Stomach (tissue), 9 donors: ENCODE results near the gene IQSEC1. TPM values are rescaled to one million over a fixed set of nuclear protein-coding genes. Genes with fewer than 3 reads are reported as not detected.

Experiments used
- DNase-seq, 2 donors: peaks; one replicate each; pipeline versions ENCODE4 v3.0.0 to v3.0.0-alpha.2; 2013 to 2019
- H3K27ac ChIP-seq, 5 donors: fragments of 200-600 bp in 4 of 5; sonication (generic) in 4 of 5; one replicate each; pipeline ENCODE4 v1.5.1; 2013 to 2019; ENCODE audit warnings: mild to moderate bottlenecking in 1 of 5, moderate library complexity in 1 of 5
- H3K27me3 ChIP-seq, 3 donors: fragments of 200-600 bp; sonication (generic); one replicate each; pipeline ENCODE4 v1.5.1; 2017 to 2019; ENCODE audit warnings: mixed run types in 1 of 3
- H3K36me3 ChIP-seq, 4 donors: fragments of 200-600 bp; sonication (generic); 1 replicate in 3 of 4; 2 replicates in 1 of 4; pipeline ENCODE4 v1.5.1; 2016 to 2019
- H3K4me1 ChIP-seq, 4 donors: fragments of 200-600 bp; sonication (generic); one replicate each; pipeline ENCODE4 v1.5.1; 2016 to 2019
- H3K4me3 ChIP-seq, 4 donors: fragments of 200-600 bp; sonication (generic) in 3 of 4; one replicate each; pipeline ENCODE4 v1.5.1; 2016 to 2019; ENCODE audit warnings: mild to moderate bottlenecking in 1 of 4
- H3K9me3 ChIP-seq, 4 donors: fragments of 200-600 bp; sonication (generic); one replicate each; pipeline ENCODE4 v1.5.1; 2016 to 2019
- EP300 ChIP-seq: sonication (generic); formaldehyde crosslinking; IDR thresholded peaks from one replicate; pipeline ENCODE4 v1.6.1; 2017; ENCODE audit warnings: antibody characterized with exemption
- POLR2A ChIP-seq, 4 donors: fragments of 450-650 bp; IDR thresholded peaks; one replicate each; pipeline ENCODE4 v1.6.1; 2016; ENCODE audit warnings: antibody characterized with exemption in 4 of 4, control low read depth in 2 of 4, mild to moderate bottlenecking in 1 of 4, moderate library complexity in 1 of 4
- POLR2AphosphoS5 ChIP-seq, 3 donors: sonication (generic); formaldehyde crosslinking; IDR thresholded peaks; one replicate each; pipeline ENCODE4 v1.6.1; 2016; ENCODE audit warnings: antibody characterized with exemption in 3 of 3
- WGBS, 5 donors: extraction: QIAGEN DNeasy Blood & Tissue Kit in 3 of 5; methylation state at CpG; one replicate each; pipeline versions ENCODE4 v1.1.5 to v1.1.7; 2013 to 2018; 5-methylcytosine and 5-hydroxymethylcytosine counted together
- intact Hi-C: fragments of 100-400 bp; cut with DNase I; formaldehyde crosslinking; loops from one replicate; pipeline ENCODE4 v1.15.1; 2023; ENCODE audit warnings: low total_unique reads
- polyA plus RNA-seq, 3 donors: library from polyadenylated mRNA; stranded (reverse); fragments of 200-250 nt; gene quantifications; one replicate each; pipeline ENCODE4 v1.2.3, GENCODE V29; 2013
- total RNA-seq, 5 donors: library from RNA; depleted of rRNA; stranded (reverse); fragments of >200 nt; gene quantifications; one replicate each; pipeline versions ENCODE4 v1.1.0 to v1.2.3, GENCODE V29; 2014 to 2016
- TF ChIP-seq, protein P1 (sequence below), 7 experiments: fragments of 450-650 bp in 4 of 7; fragments of 200-600 bp in 3 of 7; sonication (generic) in 3 of 7; IDR thresholded peaks; one replicate each; pipeline ENCODE4 v1.5.1; 2016 to 2019; ENCODE audit warnings: antibody characterized with exemption in 7 of 7, control low read depth in 2 of 7, mild to moderate bottlenecking in 1 of 7
- donor health status: healthy with polysubstance abuse.
- donor health status: Bipolar disorder and iron deficiency.
- donor health status: healthy.

Gene IQSEC1
- total and polyA plus RNA-seq, 8 donors, result 6.7 to 46.9 (median 20.8) TPM

DNA sequence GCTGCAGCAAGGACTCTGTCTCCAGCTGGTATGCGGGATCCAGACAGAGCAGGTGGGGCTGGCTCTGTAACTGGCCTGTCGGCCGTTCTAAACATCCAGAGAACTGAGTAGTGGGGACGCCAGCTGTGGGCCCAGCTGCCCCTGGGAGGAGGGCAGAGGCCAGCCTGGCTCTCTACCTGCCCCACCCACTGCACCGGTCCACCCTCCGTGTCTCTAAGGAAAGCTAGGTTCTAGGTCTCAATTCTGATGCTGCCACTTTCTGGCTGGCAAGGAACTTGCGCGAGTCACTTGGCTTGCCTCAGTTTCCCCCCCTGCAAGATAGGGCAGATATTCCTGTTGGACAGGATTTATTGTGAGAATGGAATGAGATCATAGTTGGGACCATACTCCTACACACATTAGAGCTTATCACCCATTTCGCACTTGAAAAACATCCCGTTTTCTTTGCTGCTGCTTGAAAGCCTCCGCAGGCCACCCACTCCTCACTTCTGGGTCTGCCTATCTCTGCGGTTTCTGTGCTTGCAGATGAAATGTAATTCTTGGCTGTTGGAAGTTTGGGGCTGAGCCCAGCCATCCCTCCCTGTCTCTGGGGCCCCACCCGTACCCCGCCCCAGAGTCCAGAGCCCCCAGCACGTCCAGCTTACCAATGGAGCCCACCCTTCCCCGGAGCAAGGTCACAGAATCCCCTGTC is 65.8 kb downstream of the IQSEC1 start:
- intact Hi-C loops, result no loop called here
- Histone ChIP-seq H3K4me1 (peaks cover 12 to 86% (median 26%) of the 10 kb centered on the region in 4 donors), H3K27me3 (no peaks in the 10 kb centered on the region), H3K9me3 (no peaks in the 10 kb centered on the region), H3K27ac (no peak overlapping the region), H3K4me3 (no peak overlapping the region), H3K36me3 (no peaks in the 10 kb centered on the region)
- TF ChIP-seq POLR2AphosphoS5 (IDR thresholded peaks at IDR 0.05) (no peak), EP300 (no peak), POLR2A (IDR thresholded peaks at IDR 0.05) (no peak)
- TF ChIP-seq, protein P1, sequence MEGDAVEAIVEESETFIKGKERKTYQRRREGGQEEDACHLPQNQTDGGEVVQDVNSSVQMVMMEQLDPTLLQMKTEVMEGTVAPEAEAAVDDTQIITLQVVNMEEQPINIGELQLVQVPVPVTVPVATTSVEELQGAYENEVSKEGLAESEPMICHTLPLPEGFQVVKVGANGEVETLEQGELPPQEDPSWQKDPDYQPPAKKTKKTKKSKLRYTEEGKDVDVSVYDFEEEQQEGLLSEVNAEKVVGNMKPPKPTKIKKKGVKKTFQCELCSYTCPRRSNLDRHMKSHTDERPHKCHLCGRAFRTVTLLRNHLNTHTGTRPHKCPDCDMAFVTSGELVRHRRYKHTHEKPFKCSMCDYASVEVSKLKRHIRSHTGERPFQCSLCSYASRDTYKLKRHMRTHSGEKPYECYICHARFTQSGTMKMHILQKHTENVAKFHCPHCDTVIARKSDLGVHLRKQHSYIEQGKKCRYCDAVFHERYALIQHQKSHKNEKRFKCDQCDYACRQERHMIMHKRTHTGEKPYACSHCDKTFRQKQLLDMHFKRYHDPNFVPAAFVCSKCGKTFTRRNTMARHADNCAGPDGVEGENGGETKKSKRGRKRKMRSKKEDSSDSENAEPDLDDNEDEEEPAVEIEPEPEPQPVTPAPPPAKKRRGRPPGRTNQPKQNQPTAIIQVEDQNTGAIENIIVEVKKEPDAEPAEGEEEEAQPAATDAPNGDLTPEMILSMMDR (IDR thresholded peaks at IDR 0.05), result no peak
- WGBS, 5 donors, result 43 to 70% (median 57%) methylated on average over 16 of the region's 16 CpGs
- no peak for DNase-seq

DNA sequence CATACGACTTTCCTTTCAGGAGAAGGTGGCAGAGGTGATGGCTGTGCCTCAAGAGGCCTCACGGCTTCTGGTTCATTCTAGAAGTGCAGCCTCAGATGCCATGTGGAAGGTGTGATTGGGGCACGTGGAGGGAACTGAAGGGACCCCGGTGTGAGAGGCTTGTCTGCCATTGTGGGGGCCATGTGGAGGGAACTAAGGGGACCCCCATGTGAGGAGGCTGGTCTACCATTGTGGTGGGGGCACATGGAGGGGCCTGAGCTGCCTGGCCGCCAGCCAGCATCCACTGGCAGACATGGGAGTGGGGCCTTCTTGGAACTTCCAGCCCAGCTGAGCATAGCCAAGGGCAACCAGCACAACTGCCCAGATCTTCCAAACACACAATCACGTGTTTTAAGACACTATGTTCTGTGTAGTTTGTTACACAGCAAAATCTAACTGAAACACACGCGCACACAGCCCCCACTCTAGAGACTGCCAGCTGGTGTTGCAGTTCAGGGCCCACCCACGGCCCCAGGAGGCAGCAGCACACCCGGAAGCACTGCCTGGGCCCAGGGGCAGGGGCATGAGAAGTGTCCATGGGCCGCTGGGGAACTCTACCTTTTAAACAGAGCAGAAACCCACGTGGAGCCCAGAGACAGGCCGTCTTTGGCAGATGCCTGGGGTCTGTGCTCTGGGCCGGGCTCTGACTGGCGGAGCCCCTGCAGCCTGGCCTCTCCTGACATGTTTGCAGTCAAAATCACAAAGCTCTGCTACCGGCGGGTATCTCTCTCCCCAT is 66.8 kb downstream of the IQSEC1 start:
- Histone ChIP-seq H3K27me3 (no peaks in the 10 kb centered on the region), H3K4me1 (peaks cover 6 to 77% (median 23%) of the 10 kb centered on the region in 4 donors), H3K27ac (no peak overlapping the region), H3K4me3 (no peak overlapping the region), H3K36me3 (no peaks in the 10 kb centered on the region), H3K9me3 (no peaks in the 10 kb centered on the region)
- TF ChIP-seq POLR2A (IDR thresholded peaks at IDR 0.05), result no peak
- no peak for TF ChIP-seq EP300
- TF ChIP-seq, protein P1 (IDR thresholded peaks at IDR 0.05), result no peak
- intact Hi-C loops, result no loop called here
- 88 to 92% (median 90%) methylated on average over 10 to 17 of the region's 17 CpGs for WGBS, 5 donors
- DNase-seq, result no peak

GRCh38 chr3:13005301-13005700 is 67.9 kb downstream of the IQSEC1 start:
- H3K36me3 ChIP-seq, result no peaks in the 10 kb centered on the region
- no peak for DNase-seq
- TF ChIP-seq POLR2A (IDR thresholded peaks at IDR 0.05), result no peak
- TF ChIP-seq, protein P1 (IDR thresholded peaks at IDR 0.05), result no peak
- no peak for TF ChIP-seq EP300
- TF ChIP-seq POLR2AphosphoS5 (IDR thresholded peaks at IDR 0.05), result no peak
- no peaks in the 10 kb centered on the region for H3K9me3 ChIP-seq
- no peak overlapping the region for H3K27ac ChIP-seq
- H3K4me3 ChIP-seq, result no peak overlapping the region
- 86 to 93% (median 89%) methylated on average over 2 to 5 of the region's 5 CpGs for WGBS, 5 donors
- H3K4me1 ChIP-seq, result peaks cover 6 to 73% (median 17%) of the 10 kb centered on the region in 4 donors
- intact Hi-C loops, result no loop called here
- no peaks in the 10 kb centered on the region for H3K27me3 ChIP-seq

DNA sequence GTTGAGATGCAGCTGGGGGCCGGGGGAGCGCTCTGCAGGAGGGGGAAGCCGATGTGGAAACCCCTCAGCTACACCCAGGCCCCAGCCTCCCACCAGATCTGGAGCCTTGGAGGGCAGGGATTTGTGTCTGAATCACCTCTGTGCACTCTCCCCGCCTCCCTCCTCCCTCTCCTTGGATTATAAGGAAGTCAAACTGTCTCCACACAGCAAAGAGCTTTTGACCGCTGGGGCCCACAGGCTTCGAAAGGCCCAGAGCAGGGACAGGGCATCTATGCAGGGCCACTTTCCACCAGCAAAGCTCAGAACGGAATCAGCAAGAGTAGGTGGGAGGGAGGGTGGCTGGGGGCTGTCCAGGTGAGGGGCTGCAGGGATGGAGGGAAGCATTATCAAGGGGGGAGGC is 68.9 kb downstream of the IQSEC1 start:
- TF ChIP-seq, protein P1 (IDR thresholded peaks at IDR 0.05), result no peak
- no peak for TF ChIP-seq EP300
- TF ChIP-seq POLR2A (IDR thresholded peaks at IDR 0.05), result no peak
- no peak for TF ChIP-seq POLR2AphosphoS5 (IDR thresholded peaks at IDR 0.05)
- Histone ChIP-seq H3K4me1 (peaks cover 6 to 75% (median 14%) of the 10 kb centered on the region in 4 donors), H3K4me3 (no peak overlapping the region), H3K27me3 (no peaks in the 10 kb centered on the region), H3K36me3 (no peaks in the 10 kb centered on the region), H3K27ac (peak overlapping the region in 1 of 5 donors; percentile 14), H3K9me3 (no peaks in the 10 kb centered on the region)
- intact Hi-C loops, result no loop called here
- WGBS, 5 donors, result 69 to 85% (median 78%) methylated on average over 5 to 7 of the region's 7 CpGs
- DNase-seq, result peak in 1 of 2 donors; percentile 65
